HG02943 (cell line): ENCODE data around the gene DENND4C.
"Not testable (repeated sequence)": the region's sequence is repeated elsewhere in the genome, so short reads cannot be mapped to it uniquely, and the experiment has no call there.

Experiments
- ATAC-seq: cut with Tn5 transposase; IDR thresholded peaks from one replicate; pipeline ENCODE4 v1.9.1; 2021; ENCODE audit warnings: mild to moderate bottlenecking, low read depth, moderate library complexity; ENCODE audit not compliant: unreplicated experiment

Gene DENND4C

DNA sequence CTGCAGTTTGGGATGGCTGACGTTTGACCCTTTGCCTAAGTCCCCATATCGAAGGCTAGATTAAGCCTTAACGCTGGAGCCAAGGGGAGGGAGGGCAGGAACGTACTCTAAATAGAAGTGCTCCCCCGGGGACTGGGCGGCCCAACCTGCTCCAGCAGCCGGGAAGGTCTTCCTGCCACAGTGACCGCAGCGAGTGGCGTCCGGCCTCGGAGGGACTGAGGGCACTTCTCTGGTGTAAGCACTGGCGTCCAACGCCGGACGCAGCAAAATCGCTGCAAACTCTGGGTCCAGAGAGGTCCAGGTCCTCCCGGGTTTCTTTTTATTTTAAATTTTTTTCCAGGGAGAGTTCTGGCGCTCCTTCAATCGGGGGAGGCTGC lies 177.8 kb downstream of the DENND4C start:
- ATAC-seq, result peak; percentile 1

DNA sequence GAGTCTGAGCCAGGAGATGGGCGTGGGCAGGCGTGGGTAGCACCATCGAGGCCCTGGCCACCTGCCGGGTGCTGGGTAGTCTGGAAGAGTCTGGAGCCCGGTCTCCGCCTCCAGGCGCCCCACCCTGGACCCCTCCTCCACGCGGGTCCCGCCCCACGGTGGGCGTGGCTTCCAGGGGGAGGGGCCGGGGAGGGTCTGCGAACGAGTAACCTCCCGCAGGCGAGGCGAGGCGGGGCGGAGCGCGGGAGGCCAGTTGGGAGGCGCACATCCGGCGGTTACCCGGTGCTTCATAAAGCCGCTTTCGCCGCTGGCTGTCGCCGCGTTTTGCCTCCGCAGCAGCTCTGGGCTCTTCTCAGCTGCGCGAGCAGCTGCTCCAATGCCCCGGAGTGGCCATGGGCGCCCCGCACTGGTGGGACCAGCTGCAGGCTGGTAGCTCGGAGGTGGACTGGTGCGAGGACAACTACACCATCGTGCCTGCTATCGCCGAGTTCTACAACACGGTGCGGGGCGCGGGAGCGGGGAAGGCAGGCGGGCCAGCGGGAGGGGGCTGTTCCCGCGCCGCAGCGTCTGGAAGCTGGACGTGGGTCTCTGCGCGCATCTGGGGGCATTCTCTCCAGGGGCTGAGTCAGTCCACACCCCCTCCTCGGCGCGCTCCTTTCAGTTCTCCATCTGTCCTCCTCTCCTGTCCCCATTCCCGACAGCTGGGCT lies 178.4 kb downstream of the DENND4C start, which contains the start of gene ACER2:
TSS of gene ACER2 (plus strand) at position 317 of the 708 bp plus-strand sequence. CDS start at position 393, 76 bp downstream.
- ATAC-seq, result peak; percentile 89

DNA sequence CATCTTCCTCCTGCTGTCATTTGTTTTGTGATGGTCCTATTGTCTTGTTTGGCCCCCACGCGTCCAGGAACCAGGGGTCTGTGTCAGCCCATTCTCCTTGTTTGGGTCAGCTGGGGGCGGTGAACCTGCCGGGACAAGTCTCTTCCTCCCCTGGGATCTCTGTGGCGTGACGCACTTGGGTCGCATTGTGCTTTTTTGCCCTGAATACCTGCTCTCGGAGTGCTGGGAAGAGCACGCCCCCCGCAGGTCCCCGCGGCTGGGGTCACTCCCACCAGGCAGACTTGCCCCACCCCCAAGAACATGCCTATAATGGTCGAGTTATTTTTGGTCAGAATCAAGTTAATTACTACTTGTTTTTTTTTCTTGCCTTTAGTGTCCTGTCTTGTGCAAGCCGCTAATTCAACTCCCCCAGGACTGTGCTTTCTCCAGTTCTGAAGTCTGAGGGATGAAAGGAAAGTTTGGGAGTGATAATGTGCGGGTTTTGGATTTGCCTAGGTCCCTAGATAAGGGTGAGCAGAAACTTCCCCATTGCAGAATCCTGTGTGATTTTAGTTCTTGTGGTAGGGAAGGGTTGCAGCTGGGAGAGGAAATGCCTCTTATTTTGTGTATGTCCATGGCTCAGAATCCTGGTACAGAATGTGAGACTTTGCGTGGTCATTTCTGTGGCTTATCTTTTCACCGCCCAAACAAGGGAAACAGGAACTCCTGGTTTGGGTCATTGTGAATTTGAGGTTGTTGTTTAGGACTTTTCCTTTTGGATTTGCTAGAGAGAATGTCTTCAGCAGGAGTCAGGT lies 179.1 kb downstream of the DENND4C start:
- ATAC-seq, result peak; percentile 17

DNA sequence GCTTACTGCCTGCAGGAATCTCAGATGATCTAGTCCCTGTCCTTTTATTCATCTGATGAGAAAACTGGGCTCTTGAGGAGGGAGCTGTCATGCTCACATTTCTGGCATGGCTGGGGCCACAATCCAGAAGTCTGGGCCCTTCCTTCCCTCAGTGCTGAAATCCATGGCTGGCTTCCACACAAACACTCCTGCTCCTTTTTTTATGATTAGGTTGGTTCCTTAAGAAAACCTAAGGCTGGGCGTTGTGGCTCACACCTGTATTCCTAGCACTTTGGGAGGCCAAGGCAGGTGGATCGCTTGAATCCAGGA lies 179.7 kb downstream of the DENND4C start:
- no peak for ATAC-seq

DNA sequence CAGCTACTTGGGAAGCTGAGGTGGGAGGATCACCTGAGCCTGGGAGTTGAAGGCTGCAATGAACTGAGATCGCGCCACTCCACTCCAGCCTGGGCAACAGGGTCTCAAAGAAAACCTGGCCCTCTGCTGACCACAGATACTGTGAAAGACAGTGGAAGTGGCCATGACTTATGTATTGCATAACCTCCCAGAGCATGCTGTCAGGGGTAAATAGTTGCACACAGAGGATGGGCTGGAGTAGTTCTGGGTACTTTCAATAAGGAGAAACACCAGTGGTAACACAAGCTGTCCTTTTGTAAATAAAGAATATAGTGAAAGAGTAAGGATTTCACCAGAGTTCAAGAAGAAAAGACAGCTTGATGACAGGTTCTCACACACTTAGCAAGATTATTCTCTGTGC lies 180.1 kb downstream of the DENND4C start:
- ATAC-seq, result no peak

DNA sequence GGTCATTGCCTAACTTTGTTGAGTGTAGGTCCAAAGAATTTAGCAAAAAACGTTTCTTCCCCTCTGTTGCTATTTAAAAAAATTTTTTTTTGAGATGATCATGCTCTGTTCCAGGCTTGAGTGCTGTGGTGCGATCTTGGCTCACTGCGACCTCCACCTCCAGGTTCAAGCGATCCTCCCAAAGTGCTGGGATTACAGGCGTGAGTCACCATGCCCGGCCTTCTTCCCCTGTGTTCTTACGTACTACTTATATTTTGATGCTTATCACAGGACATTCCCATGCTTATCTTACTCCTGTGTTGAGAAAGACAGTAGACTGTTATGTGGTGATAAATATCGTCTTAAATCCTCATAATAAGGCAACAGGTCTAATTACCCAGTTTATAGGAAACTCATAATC lies 180.8 kb downstream of the DENND4C start:
- no peak for ATAC-seq

DNA sequence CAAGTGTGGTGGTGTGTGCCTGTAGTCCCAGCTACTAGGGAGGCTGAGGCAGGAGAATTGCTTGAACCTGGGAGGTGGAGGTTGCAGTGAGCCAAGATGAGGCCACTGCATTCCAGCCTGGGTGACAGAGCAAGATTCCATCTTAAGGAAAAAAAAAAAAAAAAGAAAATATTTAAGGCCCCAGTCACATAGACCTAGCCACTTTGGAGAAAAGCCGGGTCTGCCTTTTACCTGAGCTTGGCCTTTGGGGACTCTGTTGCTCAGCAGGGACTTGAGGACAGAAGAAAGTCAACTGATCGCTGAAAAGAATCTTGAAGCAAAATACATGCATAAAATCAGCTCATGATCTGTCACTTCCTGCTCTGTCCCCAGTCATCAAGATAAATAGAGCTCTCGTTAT lies 183.0 kb downstream of the DENND4C start:
- not testable (repeated sequence) for ATAC-seq

DNA sequence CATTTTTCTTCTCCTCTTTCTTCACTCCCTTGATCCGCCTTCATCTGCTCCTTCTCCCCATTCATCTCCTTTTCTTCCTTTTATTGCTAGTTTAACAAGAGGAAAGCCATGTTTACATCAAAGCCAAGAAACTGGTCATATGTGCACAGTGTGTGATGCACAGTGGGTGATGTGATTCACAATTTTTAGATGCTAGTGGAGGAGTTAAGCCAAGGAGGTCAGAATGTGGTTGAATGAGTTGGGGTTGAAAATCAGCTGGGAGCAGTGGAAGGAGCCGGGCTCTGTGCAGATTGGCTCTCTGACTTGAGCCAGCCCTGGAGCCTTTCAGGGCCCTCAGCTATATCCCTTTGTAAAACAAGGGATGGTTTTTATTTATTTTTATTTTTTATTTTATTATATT lies 185.7 kb downstream of the DENND4C start:
- no peak for ATAC-seq

DNA sequence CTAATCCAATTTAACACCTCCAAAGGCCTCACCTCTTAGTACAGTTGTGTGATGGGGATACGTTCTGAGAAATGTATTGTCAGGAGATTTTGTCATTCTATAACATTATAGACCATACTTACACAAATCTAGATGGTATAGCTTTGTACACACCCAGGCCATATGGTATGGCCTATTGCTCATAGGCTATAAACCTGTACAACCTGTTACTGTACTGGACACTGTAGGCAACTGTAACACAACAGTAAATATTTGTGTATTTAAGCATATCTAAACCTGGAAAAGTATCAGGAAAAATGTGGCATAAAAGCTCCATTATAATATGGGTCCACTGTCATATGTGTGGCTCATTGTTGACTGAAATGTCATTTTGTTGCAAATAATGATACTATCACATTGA lies 190.4 kb downstream of the DENND4C start:
- ATAC-seq, result no peak
